ENCODE results near the gene CDH4.

The CDH4 gene

DNA sequence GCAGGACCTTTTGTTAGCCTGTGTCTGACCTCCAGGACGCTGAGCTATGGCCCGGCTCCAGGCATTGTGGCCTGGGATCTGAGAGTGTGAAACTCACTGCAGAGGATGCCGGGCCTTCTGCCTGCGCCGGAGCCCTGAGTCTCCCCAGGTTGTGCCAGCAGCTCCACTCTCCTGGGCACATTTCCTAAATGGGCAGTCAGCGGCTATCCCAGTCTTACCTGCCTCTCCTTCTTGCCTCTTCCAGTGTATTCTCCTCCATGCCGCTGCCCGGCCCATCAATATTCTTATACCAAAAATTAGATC, 397.8 kb downstream of the CDH4 start:
- TF ChIP-seq ZNF274 (IDR thresholded peaks at IDR 0.05; ENCODE audit: low read depth, low read length), result no peak

DNA sequence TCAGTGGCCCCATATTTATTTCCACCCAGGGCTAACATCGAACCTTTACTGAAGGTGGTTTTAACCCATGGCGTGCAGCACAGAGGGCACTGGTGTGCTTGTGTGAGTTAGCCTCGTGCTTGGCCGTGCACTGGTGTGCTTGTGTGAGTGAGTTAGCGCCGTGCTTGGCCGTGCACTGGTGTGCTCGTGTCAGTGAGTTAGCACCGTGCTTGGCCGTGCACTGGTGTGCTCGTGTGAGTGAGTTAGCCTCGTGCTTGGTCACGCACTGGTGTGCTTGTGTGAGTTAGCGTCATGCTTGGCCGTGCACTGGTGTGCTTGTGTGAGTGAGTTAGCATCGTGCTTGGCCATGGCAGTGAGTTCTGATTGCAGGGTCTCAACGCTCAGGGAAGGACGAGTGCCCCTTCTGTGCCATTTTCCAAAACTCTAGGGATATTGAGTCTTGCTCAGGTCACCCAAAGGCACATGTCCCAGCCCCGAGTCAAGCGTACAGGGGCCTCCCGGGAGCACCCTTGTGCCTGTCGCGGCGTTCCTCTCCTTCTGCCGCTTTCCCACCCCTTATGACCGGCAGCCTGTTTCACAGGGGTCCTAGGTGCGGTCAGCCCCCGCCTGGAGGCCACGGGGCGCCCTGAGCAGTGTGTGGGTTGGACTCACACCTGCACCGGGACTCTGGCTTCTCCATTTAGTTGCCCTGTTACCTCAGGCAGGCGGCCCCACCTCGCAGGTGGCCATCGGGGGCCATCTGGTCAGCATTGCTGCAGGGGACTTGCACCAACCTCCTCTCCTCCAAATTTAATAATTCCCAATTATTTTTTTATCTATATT, 399.1 kb downstream of the CDH4 start:
- TF ChIP-seq ZNF274 (IDR thresholded peaks at IDR 0.05; ENCODE audit: low read depth, low read length), result no peak
- no peak overlapping the region for H3K4me3 ChIP-seq (ENCODE audit: low read length)

More for the DNA sequence above, 397.8 kb downstream of the CDH4 start:
- H3K4me3 ChIP-seq (ENCODE audit: low read length), result no peak overlapping the region

DNA sequence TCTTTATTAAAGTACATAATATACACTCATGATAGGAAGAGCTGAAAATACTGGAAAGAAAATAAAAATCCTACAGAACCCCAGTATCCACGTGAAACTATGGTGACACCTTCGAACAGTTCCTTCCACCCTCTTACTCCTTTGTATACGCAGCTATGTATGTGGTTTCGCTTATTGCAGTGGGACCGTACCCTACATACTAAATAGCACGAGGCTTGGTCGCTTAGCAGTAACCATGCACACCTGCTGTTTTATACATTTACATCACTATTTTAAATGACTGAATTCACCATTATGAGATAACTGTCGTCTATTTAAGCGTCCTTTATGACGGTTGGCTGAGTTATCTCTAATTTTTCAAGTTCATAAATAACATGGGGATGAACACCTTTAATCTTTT, 400.1 kb downstream of the CDH4 start:
- H3K4me3 ChIP-seq (ENCODE audit: low read length), result no peak overlapping the region
- no peak for TF ChIP-seq ZNF274 (IDR thresholded peaks at IDR 0.05; ENCODE audit: low read depth, low read length)

DNA sequence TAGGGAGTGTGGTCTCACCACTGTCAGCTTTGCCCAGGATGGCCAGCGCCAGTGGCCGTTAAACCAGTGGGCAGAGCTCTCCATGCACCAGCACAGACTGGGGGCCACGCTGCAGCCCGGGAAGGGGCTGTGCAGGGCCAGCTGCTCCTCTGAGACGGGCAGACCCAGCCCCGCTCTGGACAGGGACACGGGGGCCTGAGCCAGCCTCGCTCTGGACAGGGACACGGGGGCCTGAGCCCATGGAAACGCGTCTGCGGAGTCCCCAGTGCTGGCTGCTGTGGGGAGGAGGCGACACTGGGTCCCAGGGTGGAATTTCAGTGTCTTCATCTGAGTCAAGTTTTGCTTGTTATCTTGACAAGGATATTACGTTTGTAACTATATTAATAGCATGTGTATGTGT, 402.7 kb downstream of the CDH4 start:
- no peak overlapping the region for H3K4me3 ChIP-seq (ENCODE audit: low read length)
- no peak for TF ChIP-seq ZNF274 (IDR thresholded peaks at IDR 0.05; ENCODE audit: low read depth, low read length)

DNA sequence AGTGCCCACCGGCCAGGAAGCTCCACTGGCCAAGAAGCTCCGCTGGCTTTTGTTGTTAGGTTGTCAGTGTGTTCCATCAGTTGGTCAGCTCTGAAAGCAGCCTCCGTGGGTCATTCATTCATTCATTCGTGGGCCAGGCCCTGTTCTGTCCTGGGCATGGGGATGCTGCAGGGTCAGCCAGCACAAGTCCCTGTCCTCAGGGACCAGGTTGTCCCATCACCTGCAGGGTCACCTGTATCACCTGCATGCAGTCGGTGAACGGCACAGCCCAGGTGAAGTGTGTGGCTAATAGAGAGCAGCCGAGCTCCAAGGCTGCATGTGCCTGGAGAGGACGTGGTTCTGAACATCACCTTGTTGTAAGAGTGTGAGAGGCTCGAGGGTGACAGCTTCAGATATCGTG, 403.5 kb downstream of the CDH4 start:
- H3K4me3 ChIP-seq (ENCODE audit: low read length), result no peak overlapping the region
- TF ChIP-seq ZNF274 (IDR thresholded peaks at IDR 0.05; ENCODE audit: low read depth, low read length), result no peak

DNA sequence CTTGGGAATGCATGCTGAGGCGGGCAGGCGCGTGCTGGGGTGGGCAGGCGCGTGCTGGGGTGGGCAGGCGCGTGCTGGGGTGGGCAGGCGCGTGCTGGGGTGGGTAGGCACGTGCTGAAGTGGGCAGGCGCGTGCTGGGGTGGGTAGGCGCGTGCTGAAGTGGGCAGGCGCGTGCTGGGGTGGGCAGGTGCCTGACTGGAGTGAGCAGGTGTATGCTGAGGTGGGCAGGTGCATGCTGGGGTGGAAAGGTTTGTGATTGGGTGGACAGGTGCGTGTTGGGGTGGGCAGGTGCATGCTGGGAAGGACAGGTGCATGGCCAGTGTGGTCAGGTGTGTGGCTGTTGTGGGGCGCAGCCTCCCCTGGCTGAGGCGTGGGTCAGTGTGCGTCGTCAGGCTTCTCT, 404.1 kb downstream of the CDH4 start:
- H3K4me3 ChIP-seq (ENCODE audit: low read length), result no peak overlapping the region
- TF ChIP-seq ZNF274 (IDR thresholded peaks at IDR 0.05; ENCODE audit: low read depth, low read length), result no peak

DNA sequence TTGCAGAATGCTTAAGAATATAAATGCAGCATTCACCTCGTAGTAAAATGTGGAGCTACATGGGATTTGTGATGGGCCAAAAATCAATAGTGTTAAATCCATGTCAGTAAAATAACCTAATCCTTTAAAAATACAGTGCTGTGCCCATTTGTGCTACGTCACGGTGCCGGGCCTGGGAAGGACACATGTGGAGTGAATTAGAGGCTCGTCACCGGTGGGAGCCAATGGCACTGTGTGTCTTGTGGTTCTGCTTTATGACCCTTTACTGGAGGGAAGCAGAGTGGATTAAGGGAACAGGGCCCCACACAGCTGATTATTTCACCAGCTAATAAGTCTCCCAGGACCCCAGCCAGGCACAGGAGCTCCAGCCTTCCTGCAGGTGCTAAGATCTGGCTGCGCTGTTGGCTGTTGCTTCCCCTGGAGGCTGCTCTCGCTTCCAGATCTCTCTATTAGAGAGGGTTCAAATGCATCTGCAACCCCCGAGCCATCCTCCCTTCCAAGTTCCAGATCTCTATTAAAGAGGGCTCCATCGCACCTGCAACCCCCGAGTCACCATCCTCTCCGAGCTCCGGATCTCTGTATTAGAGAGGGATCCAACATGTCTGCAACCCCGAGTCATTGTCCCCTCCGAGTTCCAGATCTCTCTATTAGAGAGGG, 405.8 kb downstream of the CDH4 start:
- no peak for TF ChIP-seq ZNF274 (IDR thresholded peaks at IDR 0.05; ENCODE audit: low read depth, low read length)
- H3K4me3 ChIP-seq (ENCODE audit: low read length), result no peak overlapping the region

DNA sequence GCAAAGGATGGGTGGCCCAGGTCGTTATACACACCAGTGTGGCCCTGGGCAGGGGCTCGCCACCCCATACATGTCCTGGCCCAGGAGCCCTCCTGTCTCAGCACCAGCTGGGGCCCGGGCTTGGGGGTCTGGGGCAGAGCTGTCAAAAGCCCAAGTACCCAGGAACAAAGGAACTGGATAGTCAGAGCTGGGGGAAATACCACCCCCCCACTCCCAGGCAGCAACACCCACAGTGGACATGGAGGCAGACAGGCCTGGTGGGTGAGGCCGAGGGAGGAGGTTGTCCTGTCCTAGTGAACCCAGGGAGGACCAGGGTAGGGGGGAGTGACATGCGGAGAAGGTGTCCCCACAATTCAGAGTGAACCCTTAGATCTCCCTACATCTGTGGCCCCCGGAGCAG, 406.5 kb downstream of the CDH4 start:
- no peak for TF ChIP-seq ZNF274 (IDR thresholded peaks at IDR 0.05; ENCODE audit: low read depth, low read length)
- no peak overlapping the region for H3K4me3 ChIP-seq (ENCODE audit: low read length)

DNA sequence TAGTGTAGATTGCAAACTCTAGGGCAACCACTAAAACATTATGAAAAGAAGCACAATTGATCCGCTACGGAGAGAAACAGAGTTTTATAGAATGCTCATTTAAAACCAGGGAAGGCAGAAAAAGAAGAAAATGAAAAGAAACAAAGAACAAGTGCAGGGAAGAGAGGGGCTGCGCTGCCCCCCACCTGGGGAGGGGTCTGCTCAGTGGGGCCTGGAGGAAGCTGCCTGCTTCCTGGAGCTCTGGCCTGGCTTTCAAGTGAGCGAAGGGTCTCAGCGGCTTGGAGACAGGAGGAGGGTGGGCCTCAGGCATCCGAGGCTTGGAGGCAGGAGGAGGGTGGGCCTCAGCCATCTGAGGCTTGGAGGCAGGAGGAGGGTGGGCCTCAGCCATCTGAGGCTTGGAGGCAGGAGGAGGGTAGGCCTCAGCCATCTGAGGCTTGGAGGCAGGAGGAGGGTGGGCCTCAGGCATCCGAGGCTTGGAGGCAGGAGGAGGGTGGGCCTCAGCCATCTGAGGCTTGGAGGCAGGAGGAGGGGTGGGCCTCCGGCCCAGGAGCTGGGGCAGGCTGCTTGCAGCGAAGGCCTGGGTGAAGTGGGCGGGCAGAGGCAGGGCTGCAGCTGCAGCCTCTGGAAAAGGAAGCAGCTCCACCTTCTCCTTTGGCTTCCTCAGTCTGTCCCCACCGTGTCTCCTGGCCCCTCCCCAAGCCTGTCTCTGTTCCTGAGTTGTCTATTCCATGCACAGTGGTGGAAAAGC, 407.4 kb downstream of the CDH4 start:
- no peak overlapping the region for H3K4me3 ChIP-seq (ENCODE audit: low read length)
- no peak for TF ChIP-seq ZNF274 (IDR thresholded peaks at IDR 0.05; ENCODE audit: low read depth, low read length)

DNA sequence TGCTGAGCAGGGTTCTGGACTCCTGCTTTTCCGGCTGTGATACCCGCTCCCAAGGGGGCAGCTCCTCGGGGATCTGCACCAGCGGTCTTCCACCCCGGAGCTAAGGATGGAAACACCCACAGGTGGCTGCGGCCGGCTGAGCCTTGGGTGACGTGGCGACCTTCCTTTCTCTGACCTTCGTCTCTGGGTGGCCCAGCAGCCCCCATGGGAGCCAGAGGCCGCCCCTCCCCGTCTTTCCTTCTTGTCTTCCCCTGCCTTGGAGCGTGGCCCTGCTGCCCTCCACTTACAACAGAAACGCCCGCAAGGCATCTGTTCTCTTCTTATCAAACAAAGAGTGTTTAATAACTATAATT, 407.9 kb downstream of the CDH4 start:
- H3K4me3 ChIP-seq (ENCODE audit: low read length), result no peak overlapping the region
- TF ChIP-seq ZNF274 (IDR thresholded peaks at IDR 0.05; ENCODE audit: low read depth, low read length), result no peak

DNA sequence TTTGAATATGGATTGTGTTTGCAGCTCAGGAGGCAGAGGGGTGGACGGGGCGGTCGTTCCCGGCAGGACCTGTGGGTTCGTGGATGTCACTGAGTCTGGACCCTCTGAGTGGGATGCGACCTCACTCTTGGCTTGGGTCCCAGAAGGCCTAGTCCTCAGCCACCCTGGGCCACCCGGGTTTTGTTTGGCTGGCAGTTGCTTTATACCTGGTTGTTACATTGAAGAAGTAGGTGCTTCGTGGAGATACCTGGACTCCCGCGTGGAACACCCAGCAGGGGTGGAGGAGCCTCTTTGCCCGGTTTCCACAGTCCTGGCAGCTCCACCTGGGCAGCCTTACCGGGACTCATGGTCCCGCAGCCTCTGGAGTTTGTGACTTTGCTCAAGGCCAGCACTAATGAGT, 408.5 kb downstream of the CDH4 start:
- no peak for TF ChIP-seq ZNF274 (IDR thresholded peaks at IDR 0.05; ENCODE audit: low read depth, low read length)
- H3K4me3 ChIP-seq (ENCODE audit: low read length), result no peak overlapping the region

DNA sequence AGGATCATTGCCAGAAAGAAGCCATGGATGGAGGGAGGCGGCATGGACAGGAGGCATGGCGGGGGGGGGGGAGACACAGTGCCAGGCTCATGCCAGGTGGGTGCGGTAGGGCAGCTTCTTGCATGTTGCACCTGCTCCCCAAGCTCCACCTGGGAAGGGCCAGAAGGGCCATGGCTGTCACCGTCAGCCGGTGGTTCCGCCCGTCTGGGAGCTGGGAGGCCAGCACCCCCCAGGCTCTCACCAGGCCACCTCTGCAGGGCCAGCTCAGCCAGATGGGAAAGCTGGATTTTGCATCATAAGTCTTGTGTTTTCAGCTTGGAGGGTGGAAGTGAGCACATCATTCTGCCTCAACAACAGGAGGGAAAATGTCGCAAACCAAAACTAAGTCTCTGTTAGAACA, 409.0 kb downstream of the CDH4 start:
- H3K4me3 ChIP-seq (ENCODE audit: low read length), result no peak overlapping the region
- no peak for TF ChIP-seq ZNF274 (IDR thresholded peaks at IDR 0.05; ENCODE audit: low read depth, low read length)

DNA sequence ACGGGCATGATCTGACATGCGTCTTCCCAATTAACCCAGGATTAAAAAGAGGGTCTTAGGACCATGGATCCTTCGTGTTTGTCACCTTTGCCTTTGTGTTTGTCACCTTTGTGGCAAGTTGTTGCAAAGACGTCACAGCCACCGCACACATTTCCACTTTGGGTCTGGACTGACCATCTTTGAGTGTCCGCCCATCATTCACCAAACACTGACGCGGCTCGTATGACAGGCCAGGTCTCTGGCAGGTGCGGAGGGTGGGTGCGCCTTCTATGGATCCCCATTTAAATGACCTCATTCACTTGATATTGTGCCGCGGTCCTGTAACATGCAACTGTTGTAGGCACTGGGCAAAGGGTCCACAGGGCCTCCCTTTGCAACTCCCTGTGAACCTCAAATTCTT, 409.5 kb downstream of the CDH4 start:
- H3K4me3 ChIP-seq (ENCODE audit: low read length), result no peak overlapping the region
- no peak for TF ChIP-seq ZNF274 (IDR thresholded peaks at IDR 0.05; ENCODE audit: low read depth, low read length)

DNA sequence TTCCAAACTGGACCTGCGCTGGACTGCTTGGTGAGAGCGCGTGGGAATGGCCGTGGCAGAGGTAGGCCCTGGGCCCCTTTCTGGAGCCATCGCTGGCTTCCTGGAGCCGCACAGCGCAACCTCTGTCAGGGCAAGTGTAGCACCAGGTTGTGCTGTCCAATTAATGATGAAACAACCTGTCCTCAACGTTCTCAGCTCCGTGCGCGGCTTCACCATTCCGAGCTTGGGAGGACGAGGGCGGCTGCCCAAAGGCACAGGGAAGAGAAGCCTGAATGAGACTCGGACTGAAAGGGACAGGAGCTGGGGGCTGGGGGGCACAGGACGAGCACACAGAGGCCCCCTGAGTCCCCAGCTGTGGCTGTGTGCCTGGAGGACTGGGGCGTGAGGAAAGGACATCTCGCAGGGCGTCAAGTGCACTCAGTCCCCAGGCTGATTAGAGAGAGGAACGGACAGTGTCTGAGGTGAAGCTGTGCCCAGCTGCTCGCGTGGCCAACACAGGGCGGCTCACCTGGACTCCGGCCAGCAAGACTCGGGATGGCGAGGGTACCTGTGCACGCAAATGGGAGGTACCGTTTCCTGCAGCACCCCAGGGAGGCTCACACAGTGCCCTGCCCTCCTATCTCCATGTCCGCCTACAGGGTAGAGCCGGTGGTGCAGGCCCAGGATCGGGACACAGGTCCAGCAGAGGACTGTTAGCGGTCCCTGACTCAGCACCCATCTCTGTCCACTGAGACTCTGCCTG, 410.3 kb downstream of the CDH4 start:
- no peak for TF ChIP-seq ZNF274 (IDR thresholded peaks at IDR 0.05; ENCODE audit: low read depth, low read length)
- H3K4me3 ChIP-seq (ENCODE audit: low read length), result no peak overlapping the region

All from GM08714 (cell line).